Measurements from ENCODE around the gene SHC3. TPM values are rescaled to one million over a fixed set of nuclear protein-coding genes. Genes with fewer than 3 reads are reported as not detected.

Gene SHC3
- total RNA-seq, 1 experiment from 2014 or later = 0.66 TPM

DNA sequence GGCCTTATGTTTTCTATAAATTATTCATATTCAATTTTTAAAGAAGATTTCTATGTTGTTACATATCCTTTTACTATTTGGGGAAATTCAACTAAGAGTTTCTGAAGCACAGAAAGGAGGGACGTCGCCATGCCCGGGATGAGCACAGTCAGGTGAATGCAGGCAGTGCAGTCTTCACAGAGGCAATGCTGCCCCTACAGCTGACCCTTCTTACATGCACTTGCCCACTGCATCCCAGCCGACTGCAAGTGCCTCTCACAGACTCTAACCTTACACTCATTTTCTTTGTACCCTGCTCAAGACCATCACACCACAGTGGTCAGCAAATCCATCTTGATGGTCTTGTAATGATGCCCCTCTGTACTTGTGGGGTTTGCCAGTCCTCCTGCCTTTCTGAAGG lies 73.8 kb downstream of the SHC3 start:
- H4K20me1 ChIP-seq (ENCODE audit: low read length) = no peaks in the 10 kb centered on the region
- BruUV-seq (replicated peaks) = no TSS peak
- DNase-seq (no peak), ATAC-seq (no peak)
- no peaks in the 10 kb centered on the region for H3K27me3 ChIP-seq (ENCODE audit: low read length)
- ChIA-PET CTCF (no interaction called here), POLR2A (ENCODE audit: unreplicated experiment) (no interaction called here)
- H3K27ac ChIP-seq (ENCODE audit: low read length) = no peak overlapping the region
- H3K9me2 ChIP-seq (replicated peaks; ENCODE audit: low read length) = no peaks in the 10 kb centered on the region
- H2AFZ ChIP-seq (ENCODE audit: low read length) = no peak overlapping the region
- no peak for TF ChIP-seq EZH2 (IDR thresholded peaks at IDR 0.05; ENCODE audit: low read length, unreplicated experiment)
- no peak for TF ChIP-seq CTCF (conservative IDR thresholded peaks at IDR 0.05; ENCODE audit: low read depth, low read length)
- TF ChIP-seq EZH2phosphoT487 (IDR thresholded peaks at IDR 0.05; ENCODE audit: borderline replicate concordance, low read length) = no peak
- no peak overlapping the region for H3K9ac ChIP-seq (ENCODE audit: low read length)
- H3K4me1 ChIP-seq (ENCODE audit: insufficient read depth, low read length) = no peaks in the 10 kb centered on the region
- intact Hi-C loops (cut with micrococcal nuclease) = no loop called here
- no peak overlapping the region for H3K4me2 ChIP-seq (ENCODE audit: low read length)
- no peaks in the 10 kb centered on the region for H3F3A ChIP-seq (ENCODE audit: low read length, unreplicated experiment)
- no peaks in the 10 kb centered on the region for H3K9me3 ChIP-seq (ENCODE audit: low read length)
- H3K36me3 ChIP-seq (ENCODE audit: low read depth, low read length) = no peaks in the 10 kb centered on the region
- no peak overlapping the region for H3K4me3 ChIP-seq (ENCODE audit: low read length)
- H3K79me2 ChIP-seq (ENCODE audit: low read length) = no peaks in the 10 kb centered on the region

DNA sequence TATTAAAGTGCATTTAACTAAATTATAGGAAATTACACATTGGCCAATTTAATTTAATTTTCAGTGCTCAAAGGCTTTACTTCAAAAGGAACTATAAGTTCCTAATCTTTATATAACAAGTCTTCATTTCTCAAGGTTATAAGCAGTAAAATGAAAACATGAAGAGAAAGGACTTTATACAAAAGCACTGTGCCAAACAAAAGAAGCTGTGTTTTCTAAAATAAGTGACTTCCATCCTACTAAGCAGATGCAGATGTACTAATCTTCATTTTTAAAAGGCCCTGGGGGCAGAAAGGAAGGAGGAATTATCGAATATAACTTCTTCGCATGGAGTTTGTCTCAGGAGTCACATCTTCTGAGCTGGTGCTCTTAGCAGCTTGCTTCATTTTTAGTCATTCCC lies 81.4 kb downstream of the SHC3 start:
- BruUV-seq (replicated peaks) = no TSS peak
- Histone ChIP-seq H3K79me2 (ENCODE audit: low read length) (no peaks in the 10 kb centered on the region), H3K9me3 (ENCODE audit: low read length) (no peaks in the 10 kb centered on the region), H3K9ac (ENCODE audit: low read length) (no peak overlapping the region), H3K27ac (ENCODE audit: low read length) (no peak overlapping the region), H4K20me1 (ENCODE audit: low read length) (no peaks in the 10 kb centered on the region), H3K4me2 (ENCODE audit: low read length) (no peak overlapping the region), H3K36me3 (ENCODE audit: low read depth, low read length) (no peaks in the 10 kb centered on the region), H3K27me3 (ENCODE audit: low read length) (no peaks in the 10 kb centered on the region), H2AFZ (ENCODE audit: low read length) (no peak overlapping the region), H3F3A (ENCODE audit: low read length, unreplicated experiment) (no peaks in the 10 kb centered on the region), H3K9me2 (replicated peaks; ENCODE audit: low read length) (no peaks in the 10 kb centered on the region), H3K4me1 (ENCODE audit: insufficient read depth, low read length) (no peaks in the 10 kb centered on the region), H3K4me3 (ENCODE audit: low read length) (no peak overlapping the region)
- DNase-seq (no peak), ATAC-seq (no peak)
- intact Hi-C loops (cut with micrococcal nuclease) = no loop called here
- TF ChIP-seq CTCF (conservative IDR thresholded peaks at IDR 0.05; ENCODE audit: low read depth, low read length) (no peak), EZH2 (IDR thresholded peaks at IDR 0.05; ENCODE audit: low read length, unreplicated experiment) (no peak), EZH2phosphoT487 (IDR thresholded peaks at IDR 0.05; ENCODE audit: borderline replicate concordance, low read length) (no peak)
- POLR2A ChIA-PET (ENCODE audit: unreplicated experiment) = no interaction called here
- CTCF ChIA-PET = no interaction called here

GRCh38 chr9:89096807-89097206 lies 81.8 kb downstream of the SHC3 start:
- TF ChIP-seq EZH2phosphoT487 (IDR thresholded peaks at IDR 0.05; ENCODE audit: borderline replicate concordance, low read length) = no peak
- no peak for TF ChIP-seq EZH2 (IDR thresholded peaks at IDR 0.05; ENCODE audit: low read length, unreplicated experiment)
- peak; percentile 22; the same call in 1 of the 2 replicates for TF ChIP-seq CTCF (conservative IDR thresholded peaks at IDR 0.05; ENCODE audit: low read depth, low read length)
- H3K79me2 ChIP-seq (ENCODE audit: low read length) = no peaks in the 10 kb centered on the region

More at GRCh38 chr9:89096807-89097206, 81.8 kb downstream of the SHC3 start:
- no peak for ATAC-seq
- no peaks in the 10 kb centered on the region for H3K36me3 ChIP-seq (ENCODE audit: low read depth, low read length)
- H3K4me2 ChIP-seq (ENCODE audit: low read length) = no peak overlapping the region
- no peaks in the 10 kb centered on the region for H3K27me3 ChIP-seq (ENCODE audit: low read length)
- no TSS peak for BruUV-seq (replicated peaks)
- H3K4me1 ChIP-seq (ENCODE audit: insufficient read depth, low read length) = no peaks in the 10 kb centered on the region
- no peak overlapping the region for H3K27ac ChIP-seq (ENCODE audit: low read length)
- H3K4me3 ChIP-seq (ENCODE audit: low read length) = no peak overlapping the region
- ChIA-PET POLR2A (ENCODE audit: unreplicated experiment) (no interaction called here), CTCF (no interaction called here)
- no peaks in the 10 kb centered on the region for H3K9me2 ChIP-seq (replicated peaks; ENCODE audit: low read length)
- no peak overlapping the region for H2AFZ ChIP-seq (ENCODE audit: low read length)
- intact Hi-C loops (cut with micrococcal nuclease) = no loop called here
- H3K9ac ChIP-seq (ENCODE audit: low read length) = no peak overlapping the region
- H3F3A ChIP-seq (ENCODE audit: low read length, unreplicated experiment) = no peaks in the 10 kb centered on the region
- H3K9me3 ChIP-seq (ENCODE audit: low read length) = no peaks in the 10 kb centered on the region
- no peak for DNase-seq
- H4K20me1 ChIP-seq (ENCODE audit: low read length) = no peaks in the 10 kb centered on the region
